HL-60 (cell line): ENCODE data around the gene VSX2.

Source experiments
- GABPA ChIP-seq: IDR thresholded peaks from 2 replicates; pipeline ENCODE4 v1.6.1; 2012; ENCODE audit warnings: low read depth
- POLR2AphosphoS5 ChIP-seq: IDR thresholded peaks from 2 replicates; pipeline ENCODE4 v1.6.1; 2012; ENCODE audit warnings: low read depth
- TF ChIP-seq, protein P1 (sequence below): IDR thresholded peaks from one replicate; pipeline ENCODE4 v1.5.1; 2011; ENCODE audit warnings: low read length, control low read depth, inconsistent platforms; ENCODE audit not compliant: insufficient read depth
- TF ChIP-seq, protein P2 (sequence below): IDR thresholded peaks from 2 replicates; pipeline ENCODE4 v1.6.1; 2012; ENCODE audit warnings: low read depth; ENCODE audit not compliant: insufficient replicate concordance

DNA sequence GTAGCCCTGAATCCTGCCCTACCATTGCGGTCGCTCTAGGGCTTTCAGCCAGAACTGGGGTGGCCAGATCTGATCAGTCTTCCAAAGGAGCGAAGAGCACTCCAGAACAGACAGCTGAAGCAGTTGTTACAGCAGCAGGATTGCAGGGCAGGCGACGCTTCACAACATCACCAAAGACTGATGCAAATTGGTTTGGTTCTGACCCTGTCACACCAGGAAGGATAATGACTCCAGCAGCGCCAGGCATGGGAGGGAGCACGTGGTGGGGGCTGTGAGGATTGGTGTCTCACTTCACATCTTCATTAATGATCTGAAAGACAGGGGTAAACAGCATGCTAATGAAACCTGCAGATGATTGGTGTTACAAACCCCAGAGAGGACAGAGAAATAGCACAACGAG is 30.6 kb upstream of the VSX2 start:
- TF ChIP-seq, protein P1, sequence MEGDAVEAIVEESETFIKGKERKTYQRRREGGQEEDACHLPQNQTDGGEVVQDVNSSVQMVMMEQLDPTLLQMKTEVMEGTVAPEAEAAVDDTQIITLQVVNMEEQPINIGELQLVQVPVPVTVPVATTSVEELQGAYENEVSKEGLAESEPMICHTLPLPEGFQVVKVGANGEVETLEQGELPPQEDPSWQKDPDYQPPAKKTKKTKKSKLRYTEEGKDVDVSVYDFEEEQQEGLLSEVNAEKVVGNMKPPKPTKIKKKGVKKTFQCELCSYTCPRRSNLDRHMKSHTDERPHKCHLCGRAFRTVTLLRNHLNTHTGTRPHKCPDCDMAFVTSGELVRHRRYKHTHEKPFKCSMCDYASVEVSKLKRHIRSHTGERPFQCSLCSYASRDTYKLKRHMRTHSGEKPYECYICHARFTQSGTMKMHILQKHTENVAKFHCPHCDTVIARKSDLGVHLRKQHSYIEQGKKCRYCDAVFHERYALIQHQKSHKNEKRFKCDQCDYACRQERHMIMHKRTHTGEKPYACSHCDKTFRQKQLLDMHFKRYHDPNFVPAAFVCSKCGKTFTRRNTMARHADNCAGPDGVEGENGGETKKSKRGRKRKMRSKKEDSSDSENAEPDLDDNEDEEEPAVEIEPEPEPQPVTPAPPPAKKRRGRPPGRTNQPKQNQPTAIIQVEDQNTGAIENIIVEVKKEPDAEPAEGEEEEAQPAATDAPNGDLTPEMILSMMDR = no peak
- TF ChIP-seq GABPA = no peak
- TF ChIP-seq POLR2AphosphoS5 = no peak
- TF ChIP-seq, protein P2, sequence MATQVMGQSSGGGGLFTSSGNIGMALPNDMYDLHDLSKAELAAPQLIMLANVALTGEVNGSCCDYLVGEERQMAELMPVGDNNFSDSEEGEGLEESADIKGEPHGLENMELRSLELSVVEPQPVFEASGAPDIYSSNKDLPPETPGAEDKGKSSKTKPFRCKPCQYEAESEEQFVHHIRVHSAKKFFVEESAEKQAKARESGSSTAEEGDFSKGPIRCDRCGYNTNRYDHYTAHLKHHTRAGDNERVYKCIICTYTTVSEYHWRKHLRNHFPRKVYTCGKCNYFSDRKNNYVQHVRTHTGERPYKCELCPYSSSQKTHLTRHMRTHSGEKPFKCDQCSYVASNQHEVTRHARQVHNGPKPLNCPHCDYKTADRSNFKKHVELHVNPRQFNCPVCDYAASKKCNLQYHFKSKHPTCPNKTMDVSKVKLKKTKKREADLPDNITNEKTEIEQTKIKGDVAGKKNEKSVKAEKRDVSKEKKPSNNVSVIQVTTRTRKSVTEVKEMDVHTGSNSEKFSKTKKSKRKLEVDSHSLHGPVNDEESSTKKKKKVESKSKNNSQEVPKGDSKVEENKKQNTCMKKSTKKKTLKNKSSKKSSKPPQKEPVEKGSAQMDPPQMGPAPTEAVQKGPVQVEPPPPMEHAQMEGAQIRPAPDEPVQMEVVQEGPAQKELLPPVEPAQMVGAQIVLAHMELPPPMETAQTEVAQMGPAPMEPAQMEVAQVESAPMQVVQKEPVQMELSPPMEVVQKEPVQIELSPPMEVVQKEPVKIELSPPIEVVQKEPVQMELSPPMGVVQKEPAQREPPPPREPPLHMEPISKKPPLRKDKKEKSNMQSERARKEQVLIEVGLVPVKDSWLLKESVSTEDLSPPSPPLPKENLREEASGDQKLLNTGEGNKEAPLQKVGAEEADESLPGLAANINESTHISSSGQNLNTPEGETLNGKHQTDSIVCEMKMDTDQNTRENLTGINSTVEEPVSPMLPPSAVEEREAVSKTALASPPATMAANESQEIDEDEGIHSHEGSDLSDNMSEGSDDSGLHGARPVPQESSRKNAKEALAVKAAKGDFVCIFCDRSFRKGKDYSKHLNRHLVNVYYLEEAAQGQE = no peak
